Measurements from ENCODE around the gene FXYD3. TPM values are rescaled to one million over a fixed set of nuclear protein-coding genes. Genes with fewer than 3 reads are reported as not detected.

FXYD3 gene
- total RNA-seq, 4 donors from 2014 or later: 0.26 to 13.4 TPM; not detected in 2

DNA sequence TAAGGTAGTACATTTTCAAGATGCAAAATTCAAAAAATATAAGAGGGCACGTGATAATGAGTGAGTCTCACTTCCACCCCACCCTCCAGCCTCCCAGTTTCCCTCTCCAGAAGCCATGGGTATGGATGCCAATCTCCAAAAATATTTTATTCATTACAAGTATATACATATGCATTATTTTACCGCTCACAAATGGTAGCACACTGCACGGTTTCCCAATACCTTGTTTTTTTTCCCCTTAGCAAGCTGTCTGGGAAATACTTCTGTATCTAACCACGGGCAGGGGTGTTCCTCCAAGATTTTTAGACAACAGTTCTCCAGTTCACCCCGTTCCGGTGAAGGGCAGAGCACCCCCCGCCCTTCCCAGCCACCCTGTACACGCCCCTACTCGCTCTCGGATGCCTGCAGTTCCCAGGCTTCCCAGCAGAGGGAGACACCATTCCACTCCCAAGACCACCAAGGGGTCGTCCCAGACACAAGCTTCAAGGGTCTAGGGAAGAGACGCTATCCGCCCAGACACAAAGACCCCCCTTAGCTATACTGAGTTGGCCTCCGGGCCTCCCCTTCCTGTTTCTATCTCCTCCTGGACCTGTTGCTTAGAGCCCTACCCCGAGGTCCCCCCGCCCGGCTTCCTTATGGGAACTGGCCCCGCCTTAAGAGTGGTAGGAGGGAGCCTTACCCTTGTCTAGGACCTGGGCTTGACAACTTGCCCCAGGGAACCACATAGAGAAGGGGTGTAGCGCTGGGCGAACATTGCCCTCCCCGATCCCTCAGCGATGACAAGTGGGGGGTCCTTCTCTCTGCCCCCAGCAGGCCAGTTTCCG, 1.1 kb upstream of the FXYD3 start:
- TF ChIP-seq, protein P1, sequence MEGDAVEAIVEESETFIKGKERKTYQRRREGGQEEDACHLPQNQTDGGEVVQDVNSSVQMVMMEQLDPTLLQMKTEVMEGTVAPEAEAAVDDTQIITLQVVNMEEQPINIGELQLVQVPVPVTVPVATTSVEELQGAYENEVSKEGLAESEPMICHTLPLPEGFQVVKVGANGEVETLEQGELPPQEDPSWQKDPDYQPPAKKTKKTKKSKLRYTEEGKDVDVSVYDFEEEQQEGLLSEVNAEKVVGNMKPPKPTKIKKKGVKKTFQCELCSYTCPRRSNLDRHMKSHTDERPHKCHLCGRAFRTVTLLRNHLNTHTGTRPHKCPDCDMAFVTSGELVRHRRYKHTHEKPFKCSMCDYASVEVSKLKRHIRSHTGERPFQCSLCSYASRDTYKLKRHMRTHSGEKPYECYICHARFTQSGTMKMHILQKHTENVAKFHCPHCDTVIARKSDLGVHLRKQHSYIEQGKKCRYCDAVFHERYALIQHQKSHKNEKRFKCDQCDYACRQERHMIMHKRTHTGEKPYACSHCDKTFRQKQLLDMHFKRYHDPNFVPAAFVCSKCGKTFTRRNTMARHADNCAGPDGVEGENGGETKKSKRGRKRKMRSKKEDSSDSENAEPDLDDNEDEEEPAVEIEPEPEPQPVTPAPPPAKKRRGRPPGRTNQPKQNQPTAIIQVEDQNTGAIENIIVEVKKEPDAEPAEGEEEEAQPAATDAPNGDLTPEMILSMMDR (IDR thresholded peaks at IDR 0.05 in 4 of 5, conservative IDR thresholded peaks at IDR 0.05 in 1 of 5): peak; percentile 91 to 98 (median 97)
- TF ChIP-seq POLR2A (IDR thresholded peaks at IDR 0.05): no peak
- H3K4me3 ChIP-seq: peak overlapping the region; percentile 32 to 55 (median 48)
- no peaks in the 10 kb centered on the region for H3K9me3 ChIP-seq
- no peaks in the 10 kb centered on the region for H3K27me3 ChIP-seq
- H3K4me1 ChIP-seq: peaks cover 6 to 15% of the 10 kb centered on the region in 2 donors
- H3K36me3 ChIP-seq: no peaks in the 10 kb centered on the region
- DNase-seq (peak in 1 of 2 donors; percentile 49), ATAC-seq (peak; percentile 74)
- in situ Hi-C loops (cut with MboI; ENCODE audit: low sequenced_read_pairs in 4 of 4) (no loop called here), intact Hi-C loops (cut with DNase I; ENCODE audit: low total_unique reads) (loop anchor here (1.0 kb wide), 2 partner anchors 21 to 27 kb away; partner anchors contain the start of gene LGI4)
- peak overlapping the region in 3 of 4 donors; percentile 34 to 45 (median 41) for H3K27ac ChIP-seq

DNA sequence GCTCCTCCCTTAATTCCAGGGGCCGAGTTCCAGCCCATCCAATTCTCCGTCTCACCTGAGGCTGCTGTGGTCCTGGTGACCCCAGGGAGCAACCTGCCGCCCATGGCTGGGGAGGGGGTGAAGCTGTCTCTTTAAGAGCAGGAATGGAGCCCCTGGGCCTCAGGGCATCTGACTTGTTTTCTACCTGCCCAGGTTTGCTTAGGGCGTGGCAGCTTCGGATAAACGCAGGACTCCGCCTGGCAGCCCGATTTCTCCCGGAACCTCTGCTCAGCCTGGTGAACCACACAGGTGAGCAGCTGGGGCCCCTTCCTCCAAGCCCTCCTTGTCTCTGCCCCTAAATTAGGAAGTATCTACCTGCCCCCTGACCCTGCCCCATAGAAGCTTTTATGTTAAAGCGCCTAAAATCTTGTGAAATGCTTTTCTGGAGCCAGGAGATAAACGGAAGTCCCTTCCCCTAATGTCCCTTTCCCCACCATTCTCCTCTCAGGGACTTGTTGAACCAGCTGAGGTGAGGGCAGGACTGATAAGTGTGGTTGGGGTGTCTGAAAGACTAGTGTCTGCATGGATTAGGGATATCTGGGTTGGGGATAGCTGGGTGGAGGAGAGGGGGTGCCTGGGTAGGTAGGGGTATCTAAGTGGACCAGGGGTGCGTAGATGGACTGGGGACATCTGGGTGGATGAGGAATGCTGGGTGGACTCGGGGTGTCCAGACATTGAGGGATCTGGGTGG, 614 bp downstream of the FXYD3 start:
- Histone ChIP-seq H3K4me1 (peaks cover 6 to 19% of the 10 kb centered on the region in 2 donors), H3K27me3 (no peaks in the 10 kb centered on the region), H3K9me3 (no peaks in the 10 kb centered on the region), H3K27ac (no peak overlapping the region), H3K36me3 (no peaks in the 10 kb centered on the region), H3K4me3 (no peak overlapping the region)
- DNase-seq: no peak
- TF ChIP-seq POLR2A (IDR thresholded peaks at IDR 0.05): no peak
- TF ChIP-seq, protein P1 (IDR thresholded peaks at IDR 0.05 in 4 of 5, conservative IDR thresholded peaks at IDR 0.05 in 1 of 5): no peak
- in situ Hi-C loops (cut with MboI; ENCODE audit: low sequenced_read_pairs in 4 of 4): no loop called here
- ATAC-seq: no peak
- intact Hi-C loops (cut with DNase I; ENCODE audit: low total_unique reads): no loop called here

DNA sequence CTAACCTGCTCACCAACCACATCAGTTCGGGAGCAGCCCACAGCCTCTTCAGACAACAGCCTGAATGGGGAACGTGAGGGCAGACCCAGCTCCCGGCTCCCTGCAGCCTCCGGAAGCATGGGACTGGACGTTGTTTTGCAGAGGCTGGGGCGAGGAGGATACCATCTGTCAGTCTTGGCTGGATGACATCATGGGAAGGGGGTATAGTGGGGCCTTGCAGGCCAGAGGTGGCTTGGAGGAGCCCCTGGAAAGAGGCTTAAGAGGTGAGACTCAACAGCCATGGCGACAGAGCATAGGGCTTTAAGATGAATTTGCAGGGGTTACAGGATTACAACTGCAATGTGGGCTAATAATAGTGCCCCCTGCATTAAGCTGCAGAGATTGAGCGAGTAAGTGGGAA, 1.5 kb downstream of the FXYD3 start:
- TF ChIP-seq, protein P1 (IDR thresholded peaks at IDR 0.05 in 4 of 5, conservative IDR thresholded peaks at IDR 0.05 in 1 of 5): no peak
- TF ChIP-seq POLR2A (IDR thresholded peaks at IDR 0.05): no peak
- Histone ChIP-seq H3K27me3 (no peaks in the 10 kb centered on the region), H3K36me3 (no peaks in the 10 kb centered on the region), H3K4me1 (peaks cover 6 to 19% of the 10 kb centered on the region in 2 donors), H3K27ac (no peak overlapping the region), H3K4me3 (no peak overlapping the region), H3K9me3 (no peaks in the 10 kb centered on the region)
- DNase-seq: no peak
- in situ Hi-C loops (cut with MboI; ENCODE audit: low sequenced_read_pairs in 4 of 4): no loop called here
- intact Hi-C loops (cut with DNase I; ENCODE audit: low total_unique reads): no loop called here
- no peak for ATAC-seq

DNA sequence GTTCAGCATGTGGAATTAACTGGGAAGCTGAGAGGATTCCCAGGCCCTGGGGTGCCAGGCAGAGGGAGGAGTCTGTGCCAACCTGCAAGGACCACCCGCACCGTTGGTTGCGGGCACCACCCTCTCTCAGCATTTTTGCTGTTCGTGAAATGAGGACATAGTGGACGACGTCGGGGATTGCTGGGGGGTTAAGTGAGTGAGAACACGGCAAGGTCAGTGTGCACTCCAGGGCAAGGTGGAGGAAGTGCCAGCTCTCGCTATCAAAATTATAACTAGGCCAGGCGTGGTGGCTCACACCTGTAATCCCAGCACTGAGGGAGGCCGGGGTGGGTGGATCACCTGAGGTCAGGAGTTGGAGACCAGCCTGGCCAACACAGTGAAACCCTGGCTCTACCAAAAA, 2.2 kb downstream of the FXYD3 start:
- Histone ChIP-seq H3K4me3 (no peak overlapping the region), H3K36me3 (no peaks in the 10 kb centered on the region), H3K4me1 (peaks cover 6 to 22% of the 10 kb centered on the region in 2 donors), H3K27ac (no peak overlapping the region), H3K27me3 (no peaks in the 10 kb centered on the region), H3K9me3 (no peaks in the 10 kb centered on the region)
- ATAC-seq (no peak), DNase-seq (no peak)
- intact Hi-C loops (cut with DNase I; ENCODE audit: low total_unique reads): no loop called here
- in situ Hi-C loops (cut with MboI; ENCODE audit: low sequenced_read_pairs in 4 of 4): no loop called here
- no peak for TF ChIP-seq POLR2A (IDR thresholded peaks at IDR 0.05)
- TF ChIP-seq, protein P1 (IDR thresholded peaks at IDR 0.05 in 4 of 5, conservative IDR thresholded peaks at IDR 0.05 in 1 of 5): no peak

All from gastrocnemius medialis (tissue), 4 donors.